Umbilical cord (tissue), 2 donors: ENCODE results near the gene ADAMTS9. TPM values are rescaled to one million over a fixed set of nuclear protein-coding genes. Genes with fewer than 3 reads are reported as not detected.

Experiments used
- DNase-seq: peaks from one replicate; pipeline ENCODE4 v3.0.0-alpha.2; 2015; ENCODE audit warnings: low spot score
- total RNA-seq: library from RNA; depleted of rRNA; stranded (reverse); fragments of >200 nt; gene quantifications from one replicate; pipeline ENCODE4 v1.2.3, GENCODE V29; 2014; ENCODE audit warnings: low replicate concordance; ENCODE audit not compliant: insufficient read depth

The ADAMTS9 gene
- total RNA-seq, 1 donor from 2014 or later: 105 TPM

- DNase-seq: peak; percentile 68
Measured at GRCh38 chr3:64489361-64490044, 198.3 kb downstream of the ADAMTS9 start.

- no peak for DNase-seq
Measured at GRCh38 chr3:64488939-64489338, 198.9 kb downstream of the ADAMTS9 start.

DNA sequence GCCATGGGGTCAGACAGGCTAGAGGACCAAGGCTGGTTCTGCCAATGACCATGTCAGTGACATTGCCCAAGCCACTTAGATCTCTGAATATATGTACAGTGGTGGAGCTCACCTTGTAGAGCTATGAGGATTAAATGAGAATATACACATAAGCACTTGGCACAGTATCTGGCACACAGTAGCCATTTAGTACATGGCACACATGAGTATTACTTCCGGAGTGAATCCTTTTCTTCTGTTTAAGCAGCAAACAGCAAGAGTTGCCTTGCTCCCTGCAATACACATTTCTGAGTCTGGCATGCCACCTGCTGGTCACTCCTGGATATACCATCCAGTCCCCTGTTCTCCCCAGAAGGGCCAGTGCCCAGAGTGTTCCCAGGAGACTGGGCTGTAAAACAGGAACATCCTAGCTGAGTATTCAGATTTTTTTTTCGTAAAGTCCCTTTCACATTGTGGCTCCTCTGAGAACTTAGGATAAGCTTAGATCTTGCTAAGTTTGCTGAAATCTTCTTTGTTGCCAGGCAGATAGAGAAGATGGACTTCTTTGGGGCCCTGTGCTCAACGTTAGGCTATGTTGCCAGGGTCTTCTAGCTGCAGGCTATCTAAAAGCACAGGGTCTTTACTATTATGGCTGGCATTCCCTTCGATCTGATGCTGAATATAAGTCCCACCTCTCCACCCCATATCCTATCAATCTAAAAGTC is 203.4 kb downstream of the ADAMTS9 start:
- DNase-seq: peak; percentile 87

DNA sequence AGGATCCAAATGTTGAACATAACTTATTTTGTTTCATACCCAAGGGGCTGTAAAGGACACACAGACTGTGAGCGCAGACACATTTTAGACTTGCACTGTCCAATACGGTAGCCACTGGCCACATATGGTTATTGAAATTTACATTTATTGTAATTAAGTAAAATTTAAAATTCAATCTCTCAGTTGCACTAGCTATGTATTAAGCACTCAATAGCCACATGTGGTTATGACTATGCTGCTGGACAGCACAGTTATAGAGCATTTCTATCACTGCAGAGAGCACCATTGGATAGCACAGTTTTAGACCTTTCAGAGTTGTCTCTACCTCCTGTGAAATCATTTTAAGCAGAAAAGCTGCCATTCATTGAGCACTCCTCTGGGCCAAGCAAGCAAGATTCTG is 204.3 kb downstream of the ADAMTS9 start:
- DNase-seq: no peak

DNA sequence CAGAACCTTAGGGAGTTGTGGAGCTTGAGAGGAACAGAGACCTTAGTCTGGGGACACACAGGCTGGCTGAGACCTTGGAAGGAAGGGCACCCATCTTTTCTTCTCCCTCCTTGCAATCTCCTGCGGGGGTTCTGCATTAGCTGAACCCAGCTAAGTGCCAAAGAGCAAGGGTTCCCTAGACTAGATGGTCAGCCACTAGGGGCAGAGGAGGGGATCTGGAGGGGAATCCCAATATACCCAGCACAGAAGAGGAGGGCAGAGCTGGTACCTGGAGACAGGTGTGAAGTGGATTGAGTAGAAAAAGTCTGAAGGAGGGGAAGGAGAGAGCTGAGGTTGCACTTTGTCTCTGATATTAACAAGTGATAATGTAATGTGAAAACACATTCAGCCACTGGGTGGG is 212.8 kb downstream of the ADAMTS9 start:
- no peak for DNase-seq

DNA sequence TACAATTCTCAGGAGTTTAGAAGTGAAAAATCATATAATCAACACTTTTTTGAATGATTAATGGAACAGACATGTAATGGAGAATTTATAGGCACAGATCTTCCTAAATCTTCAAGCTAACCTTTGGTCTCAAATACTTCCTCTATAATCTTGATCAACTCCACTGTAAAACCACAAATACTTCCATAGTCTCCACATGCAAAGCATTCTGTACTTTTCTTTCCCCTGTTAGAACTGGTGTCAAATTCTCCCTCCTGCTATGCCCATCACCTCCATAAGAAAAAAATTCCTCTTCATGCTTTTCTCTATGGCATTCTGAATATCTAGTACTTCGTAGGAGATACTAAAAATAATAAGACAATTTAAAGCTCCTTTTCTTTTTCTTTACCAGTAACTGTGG is 214.3 kb downstream of the ADAMTS9 start:
- no peak for DNase-seq

DNA sequence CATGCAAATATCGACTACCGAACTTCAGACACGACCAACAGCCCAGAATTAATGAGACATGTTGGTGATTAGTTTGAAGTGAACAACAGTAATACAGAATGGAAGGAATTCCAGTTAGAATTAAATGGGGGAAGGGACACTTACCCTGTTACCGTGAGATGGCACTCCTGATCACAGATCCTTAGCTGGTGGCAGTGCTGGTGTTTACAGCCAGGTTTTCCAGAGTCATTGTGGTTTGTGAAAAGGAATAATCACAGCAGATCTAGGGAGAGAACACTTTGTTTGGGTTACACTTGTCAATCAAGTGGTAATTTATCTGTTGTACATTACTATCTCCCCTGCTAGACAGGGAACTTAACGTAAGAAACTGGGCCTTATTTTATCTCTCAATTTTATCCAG is 217.4 kb downstream of the ADAMTS9 start:
- DNase-seq: no peak

GRCh38 chr3:64467255-64467944 is 220.4 kb downstream of the ADAMTS9 start:
- no peak for DNase-seq
